MM.1S (cell line): ENCODE data around the gene ZCCHC7.

ENCODE experiments used
- EZH2 ChIP-seq: fragments of 300-600 bp; sonication (generic); optimal IDR thresholded peaks from 2 replicates; pipeline ENCODE3; 2017; ENCODE audit warnings: low read depth, mild to moderate bottlenecking, antibody characterized with exemption, low read length, mixed read lengths
- EZH2phosphoT487 ChIP-seq: fragments of 300-600 bp; sonication (generic); IDR thresholded peaks from 2 replicates; pipeline ENCODE4 v1.6.1; 2018; ENCODE audit warnings: antibody characterized with exemption, low read length
- TF ChIP-seq, protein P1 (sequence below): fragments of 300-600 bp; sonication (generic); IDR thresholded peaks from 2 replicates; pipeline ENCODE4 v1.5.1; 2016; ENCODE audit warnings: antibody characterized with exemption, low read length, mixed read lengths

DNA sequence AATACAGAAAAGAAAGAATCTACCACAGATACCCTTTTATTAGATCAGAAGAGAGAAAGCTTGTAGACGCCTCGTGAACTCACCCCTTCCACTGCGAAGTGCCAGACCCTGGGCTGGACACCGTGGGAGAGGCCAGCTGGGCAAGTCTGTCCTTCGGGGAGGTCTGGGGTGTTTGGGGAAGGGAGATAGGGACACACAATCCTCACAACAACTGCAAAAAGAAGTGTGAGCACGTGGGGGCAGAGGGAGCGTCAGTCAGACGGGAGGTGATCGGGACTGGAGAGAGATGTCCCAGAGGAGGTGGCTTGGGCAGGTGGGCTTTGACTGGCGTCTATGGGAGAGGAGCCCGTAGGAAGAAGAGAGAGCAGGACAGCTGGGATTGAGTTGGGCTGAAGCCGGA, 274.9 kb downstream of the ZCCHC7 start:
- TF ChIP-seq, protein P1, sequence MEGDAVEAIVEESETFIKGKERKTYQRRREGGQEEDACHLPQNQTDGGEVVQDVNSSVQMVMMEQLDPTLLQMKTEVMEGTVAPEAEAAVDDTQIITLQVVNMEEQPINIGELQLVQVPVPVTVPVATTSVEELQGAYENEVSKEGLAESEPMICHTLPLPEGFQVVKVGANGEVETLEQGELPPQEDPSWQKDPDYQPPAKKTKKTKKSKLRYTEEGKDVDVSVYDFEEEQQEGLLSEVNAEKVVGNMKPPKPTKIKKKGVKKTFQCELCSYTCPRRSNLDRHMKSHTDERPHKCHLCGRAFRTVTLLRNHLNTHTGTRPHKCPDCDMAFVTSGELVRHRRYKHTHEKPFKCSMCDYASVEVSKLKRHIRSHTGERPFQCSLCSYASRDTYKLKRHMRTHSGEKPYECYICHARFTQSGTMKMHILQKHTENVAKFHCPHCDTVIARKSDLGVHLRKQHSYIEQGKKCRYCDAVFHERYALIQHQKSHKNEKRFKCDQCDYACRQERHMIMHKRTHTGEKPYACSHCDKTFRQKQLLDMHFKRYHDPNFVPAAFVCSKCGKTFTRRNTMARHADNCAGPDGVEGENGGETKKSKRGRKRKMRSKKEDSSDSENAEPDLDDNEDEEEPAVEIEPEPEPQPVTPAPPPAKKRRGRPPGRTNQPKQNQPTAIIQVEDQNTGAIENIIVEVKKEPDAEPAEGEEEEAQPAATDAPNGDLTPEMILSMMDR: no peak
- no peak for TF ChIP-seq EZH2
- TF ChIP-seq EZH2phosphoT487: no peak
